T-helper 17 cell (primary cell): ENCODE measurements around the gene SHC1. TPM values are rescaled to one million over a fixed set of nuclear protein-coding genes. Genes with fewer than 3 reads are reported as not detected.

Experiments
- ATAC-seq: fragments of 150-1000 bp; cut with Tn5 transposase; 2 replicates; pipeline ENCODE4 v1.10.0; 2021; ENCODE audit warnings: mild to moderate bottlenecking, moderate library complexity
- DNase-seq, 3 donors: peaks; one replicate each; pipeline versions ENCODE4 v3.0.0 to v3.0.0-alpha.2; 2020 to 2021
- H3K9me3 ChIP-seq: one replicate; pipeline ENCODE4 v1.7.0; 2013; ENCODE audit warnings: low read length, mild to moderate bottlenecking; ENCODE audit not compliant: control insufficient read depth, poor library complexity, severe bottlenecking
- H3K27ac Mint-ChIP-seq: one replicate; pipeline ENCODE4 v1.8.0; 2022; ENCODE audit warnings: mild to moderate bottlenecking, moderate library complexity, mixed read lengths
- H3K27me3 Mint-ChIP-seq: one replicate; pipeline ENCODE4 v1.8.0; 2022; ENCODE audit warnings: mixed read lengths
- H3K36me3 Mint-ChIP-seq: one replicate; pipeline ENCODE4 v1.8.0; 2022; ENCODE audit warnings: low read depth, mixed read lengths
- H3K4me1 Mint-ChIP-seq: one replicate; pipeline ENCODE4 v1.8.0; 2022; ENCODE audit warnings: mild to moderate bottlenecking, mixed read lengths
- H3K4me3 Mint-ChIP-seq: one replicate; pipeline ENCODE4 v1.8.0; 2022; ENCODE audit warnings: mild to moderate bottlenecking, moderate library complexity, mixed read lengths
- total RNA-seq, 4 donors: library from RNA in 2 of 4; stranded (reverse) in 2 of 4; gene quantifications; one replicate each; pipeline ENCODE4 v1.2.3 and lab custom pipeline; 2022 to 2026

The SHC1 gene
- total RNA-seq, 2 donors from 2014 or later: 99.5 to 105 TPM

- peak overlapping the region; percentile 99 for H3K4me3 Mint-ChIP-seq
- H3K9me3 ChIP-seq: no peaks in the 10 kb centered on the region
- no peak for ATAC-seq
- peaks cover 4% of the 10 kb centered on the region for H3K36me3 Mint-ChIP-seq
- H3K4me1 Mint-ChIP-seq: peaks cover 49% of the 10 kb centered on the region
- peak overlapping the region; percentile 96 for H3K27ac Mint-ChIP-seq
- DNase-seq: no peak
- H3K27me3 Mint-ChIP-seq: no peaks in the 10 kb centered on the region
Observed at GRCh38 chr1:155003766-155004351, 33.3 kb upstream of the SHC1 start.

- peak overlapping the region; percentile 96 for H3K27ac Mint-ChIP-seq
- no peaks in the 10 kb centered on the region for H3K9me3 ChIP-seq
- ATAC-seq (no peak), DNase-seq (no peak)
- peaks cover 48% of the 10 kb centered on the region for H3K4me1 Mint-ChIP-seq
- H3K36me3 Mint-ChIP-seq: peaks cover 3% of the 10 kb centered on the region
- H3K27me3 Mint-ChIP-seq: no peaks in the 10 kb centered on the region
- H3K4me3 Mint-ChIP-seq: peak overlapping the region; percentile 99
Observed at GRCh38 chr1:155003227-155003765, 32.7 kb upstream of the SHC1 start.

- H3K27me3 Mint-ChIP-seq: no peaks in the 10 kb centered on the region
- H3K4me1 Mint-ChIP-seq: peaks cover 52% of the 10 kb centered on the region
- no peaks in the 10 kb centered on the region for H3K9me3 ChIP-seq
- peak within 1 kb of the TSS; percentile 96 for H3K27ac Mint-ChIP-seq
- H3K36me3 Mint-ChIP-seq: peaks cover 3% of the 10 kb centered on the region
- DNase-seq (peak in 1 of 3 donors; percentile 12), ATAC-seq (peak; percentile 2)
- peak within 1 kb of the TSS; percentile 99 for H3K4me3 Mint-ChIP-seq
Observed at GRCh38 chr1:155002464-155003226, 32.1 kb upstream of the SHC1 start, which contains the start of gene ZBTB7B. TSS of gene ZBTB7B (plus strand) at chr1:155002802. CDS start at chr1:155014661, 11,859 bp downstream.

GRCh38 chr1:155001675-155002463 is 31.3 kb upstream of the SHC1 start:
- H3K4me3 Mint-ChIP-seq: peak overlapping the region; percentile 99
- peaks cover 55% of the 10 kb centered on the region for H3K4me1 Mint-ChIP-seq
- no peaks in the 10 kb centered on the region for H3K27me3 Mint-ChIP-seq
- H3K9me3 ChIP-seq: no peaks in the 10 kb centered on the region
- ATAC-seq: peak; percentile 81
- peaks cover 3% of the 10 kb centered on the region for H3K36me3 Mint-ChIP-seq
- peak overlapping the region; percentile 96 for H3K27ac Mint-ChIP-seq
- DNase-seq: peak; percentile 94 to 96 (median 95)

- H3K9me3 ChIP-seq: no peaks in the 10 kb centered on the region
- Mint-ChIP-seq H3K27me3 (no peaks in the 10 kb centered on the region), H3K4me3 (peak overlapping the region; percentile 99), H3K36me3 (peaks cover 3% of the 10 kb centered on the region), H3K4me1 (peaks cover 50% of the 10 kb centered on the region), H3K27ac (peak overlapping the region; percentile 96)
- ATAC-seq: no peak
- DNase-seq: no peak
Observed at GRCh38 chr1:155001425-155001674, 30.8 kb upstream of the SHC1 start.

- ATAC-seq (peak; percentile 39), DNase-seq (peak; percentile 55 to 82 (median 76))
- Mint-ChIP-seq H3K27me3 (no peaks in the 10 kb centered on the region), H3K4me1 (peaks cover 47% of the 10 kb centered on the region), H3K27ac (peak overlapping the region; percentile 96), H3K4me3 (peak overlapping the region; percentile 99), H3K36me3 (peaks cover 3% of the 10 kb centered on the region)
- H3K9me3 ChIP-seq: no peaks in the 10 kb centered on the region
Observed at GRCh38 chr1:155000726-155001424, 30.3 kb upstream of the SHC1 start.

- Mint-ChIP-seq H3K4me3 (peak overlapping the region; percentile 99), H3K27ac (peak overlapping the region; percentile 96), H3K36me3 (peaks cover 3% of the 10 kb centered on the region), H3K27me3 (no peaks in the 10 kb centered on the region), H3K4me1 (peaks cover 45% of the 10 kb centered on the region)
- no peak for DNase-seq
- no peak for ATAC-seq
- H3K9me3 ChIP-seq: no peaks in the 10 kb centered on the region
Observed at GRCh38 chr1:155000411-155000725, 29.8 kb upstream of the SHC1 start.

- DNase-seq: peak in 2 of 3 donors; percentile 47 to 62
- no peak for ATAC-seq
- Mint-ChIP-seq H3K4me1 (peaks cover 42% of the 10 kb centered on the region), H3K36me3 (peaks cover 3% of the 10 kb centered on the region), H3K27me3 (no peaks in the 10 kb centered on the region), H3K4me3 (peak overlapping the region; percentile 99), H3K27ac (peak overlapping the region; percentile 96)
- no peaks in the 10 kb centered on the region for H3K9me3 ChIP-seq
Observed at GRCh38 chr1:154999571-155000410, 29.2 kb upstream of the SHC1 start.

- DNase-seq (peak; percentile 48 to 60 (median 51)), ATAC-seq (no peak)
- no peaks in the 10 kb centered on the region for H3K9me3 ChIP-seq
- Mint-ChIP-seq H3K27me3 (no peaks in the 10 kb centered on the region), H3K4me1 (peaks cover 37% of the 10 kb centered on the region), H3K4me3 (peak overlapping the region; percentile 99), H3K36me3 (peaks cover 3% of the 10 kb centered on the region), H3K27ac (peak overlapping the region; percentile 96)
Observed at GRCh38 chr1:154998818-154999570, 28.4 kb upstream of the SHC1 start.

GRCh38 chr1:154998201-154998780 is 27.7 kb upstream of the SHC1 start:
- Mint-ChIP-seq H3K4me3 (peak overlapping the region; percentile 81), H3K27me3 (no peaks in the 10 kb centered on the region), H3K36me3 (no peaks in the 10 kb centered on the region), H3K4me1 (peaks cover 34% of the 10 kb centered on the region), H3K27ac (peak overlapping the region; percentile 96)
- DNase-seq: no peak
- no peaks in the 10 kb centered on the region for H3K9me3 ChIP-seq
- ATAC-seq: no peak

GRCh38 chr1:154996966-154997701 is 26.6 kb upstream of the SHC1 start:
- Mint-ChIP-seq H3K4me1 (peaks cover 35% of the 10 kb centered on the region), H3K36me3 (no peaks in the 10 kb centered on the region), H3K27me3 (no peaks in the 10 kb centered on the region), H3K4me3 (no peak overlapping the region), H3K27ac (peak overlapping the region; percentile 51)
- ATAC-seq (no peak), DNase-seq (no peak)
- H3K9me3 ChIP-seq: no peaks in the 10 kb centered on the region
